DMS53 treated with DMSO at 0.1 percent for 48 hours (cell line): ENCODE results near the gene KLF13.

ENCODE experiments used
- DNase-seq: peaks from one replicate; lab custom pipeline; 2025; ENCODE audit not compliant: unreplicated experiment; lab: John Stamatoyannopoulos, UW

KLF13 gene

DNA sequence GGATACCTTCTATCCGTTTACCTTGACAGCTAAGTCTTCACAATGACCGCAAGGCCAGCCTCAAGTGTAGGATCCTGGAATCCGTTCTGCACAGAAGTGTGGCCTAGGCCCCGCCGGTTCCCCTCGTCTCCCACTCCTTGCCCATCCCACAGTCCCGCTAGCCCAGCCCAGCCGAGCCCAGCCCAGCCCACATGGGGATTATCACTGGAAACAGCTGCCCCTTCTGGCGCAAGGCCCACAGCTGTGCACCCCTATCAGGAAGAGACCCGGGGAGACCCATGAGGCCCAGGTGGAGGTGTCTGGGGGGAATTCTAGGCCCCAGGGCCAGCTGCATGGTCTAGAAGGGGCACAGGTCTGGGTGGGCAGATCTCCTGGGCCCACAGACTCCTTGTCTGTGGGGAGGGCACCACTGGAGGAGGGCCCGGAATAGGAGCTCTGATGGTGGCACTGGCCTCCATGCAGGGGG, 27.9 kb upstream of the KLF13 start:
- DNase-seq = no peak

DNA sequence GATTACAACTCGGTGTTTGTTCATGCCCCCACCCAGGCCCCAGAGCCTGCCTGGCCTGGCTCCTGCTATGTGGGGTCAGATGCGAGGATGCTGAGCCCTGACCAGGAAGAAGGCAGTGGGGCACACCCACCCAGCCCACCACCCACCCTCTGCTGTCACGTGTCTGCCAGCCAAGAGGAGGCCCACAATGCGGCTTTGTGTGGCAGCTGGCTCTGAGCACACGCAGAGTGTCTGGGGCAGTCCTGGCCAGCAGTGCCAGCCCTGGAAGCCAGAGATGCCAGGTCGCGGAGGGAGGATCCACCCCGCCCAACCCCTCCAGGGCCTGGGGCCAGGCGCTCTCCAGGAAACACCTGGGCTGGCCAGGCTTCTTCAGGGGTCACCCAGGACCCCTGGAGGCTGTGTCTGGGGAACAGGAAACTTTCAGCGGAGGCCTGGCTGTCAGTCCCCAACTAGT, 26.4 kb upstream of the KLF13 start:
- DNase-seq = no peak

DNA sequence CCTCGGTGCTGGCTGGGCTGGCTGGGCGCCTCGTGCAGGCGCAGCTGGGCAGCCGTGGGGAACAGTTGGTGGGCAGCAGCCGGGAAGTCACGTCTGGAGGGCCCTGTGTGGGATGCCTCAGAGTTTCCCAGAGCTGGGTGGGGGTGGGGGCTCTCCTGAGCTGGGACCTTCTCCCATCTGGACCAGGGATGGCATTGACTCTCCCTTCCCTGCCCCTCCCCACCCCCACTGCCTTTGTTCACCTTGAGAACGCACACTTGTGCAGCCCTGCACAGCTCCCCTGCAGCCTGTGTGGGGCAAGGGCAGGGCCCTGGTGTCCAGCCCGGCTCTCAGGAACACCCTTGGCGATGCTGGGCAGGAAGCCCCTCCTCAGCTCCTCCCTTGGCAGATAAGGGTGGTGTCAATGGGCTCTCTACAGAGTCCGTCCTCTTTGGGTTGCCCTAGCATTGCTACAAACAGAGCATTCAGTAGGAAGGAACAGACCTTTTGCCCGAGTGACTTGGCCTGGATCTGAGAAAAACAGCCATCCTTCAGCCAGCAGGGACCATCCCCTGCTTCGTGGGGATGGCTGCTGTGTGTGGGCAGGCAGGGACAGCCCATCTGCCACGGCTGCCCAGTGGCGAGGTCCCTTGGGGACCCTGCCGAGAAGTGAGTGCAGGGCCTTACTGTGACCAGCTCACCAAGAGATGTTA, 25.5 kb upstream of the KLF13 start:
- DNase-seq = no peak

DNA sequence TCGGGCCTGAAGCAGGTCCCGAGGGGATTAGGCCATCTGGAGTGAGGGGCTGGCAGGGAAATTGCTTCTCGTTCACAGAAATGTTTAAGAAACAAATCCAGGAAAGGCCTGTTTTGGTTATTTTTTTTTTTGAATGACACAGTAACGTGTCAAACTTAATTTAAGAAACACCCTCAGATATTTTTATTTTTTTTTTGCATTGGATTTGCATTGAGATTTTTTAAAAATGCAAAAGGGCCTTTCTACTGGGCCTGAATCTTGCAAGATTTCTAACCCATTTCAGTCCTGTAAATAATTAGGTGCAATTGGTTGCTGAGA, 25.0 kb upstream of the KLF13 start:
- DNase-seq = no peak

DNA sequence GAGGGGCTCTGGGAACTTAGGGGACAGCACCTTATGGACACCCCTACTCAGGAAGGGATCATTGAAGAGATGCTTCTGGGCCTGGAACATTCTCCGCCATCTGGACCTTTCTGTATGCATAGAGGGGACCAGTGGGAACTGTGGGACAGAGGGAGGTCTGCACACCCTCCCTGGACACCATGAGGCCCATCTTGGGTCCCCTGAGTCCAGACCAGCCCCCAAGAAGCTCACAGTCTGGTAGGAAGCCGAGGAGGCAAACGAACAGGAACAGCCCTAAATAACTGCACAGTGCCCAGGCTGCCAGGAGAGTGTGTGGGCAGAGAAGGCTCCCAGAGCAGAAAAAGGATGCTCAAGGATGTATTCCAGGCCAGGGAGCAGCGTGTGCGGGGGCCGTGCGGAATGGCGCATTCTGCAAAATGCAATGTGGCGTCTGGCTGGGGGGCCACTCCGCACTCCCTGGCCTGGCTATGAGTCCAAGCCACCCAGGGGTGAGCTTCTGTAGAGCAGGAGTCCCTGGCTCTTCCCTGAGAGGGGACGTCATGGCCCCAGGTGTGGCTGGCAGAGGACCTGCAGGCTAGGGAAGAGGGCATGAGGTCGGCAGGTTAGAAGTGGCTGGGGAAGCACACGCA, 24.5 kb upstream of the KLF13 start:
- DNase-seq = no peak

DNA sequence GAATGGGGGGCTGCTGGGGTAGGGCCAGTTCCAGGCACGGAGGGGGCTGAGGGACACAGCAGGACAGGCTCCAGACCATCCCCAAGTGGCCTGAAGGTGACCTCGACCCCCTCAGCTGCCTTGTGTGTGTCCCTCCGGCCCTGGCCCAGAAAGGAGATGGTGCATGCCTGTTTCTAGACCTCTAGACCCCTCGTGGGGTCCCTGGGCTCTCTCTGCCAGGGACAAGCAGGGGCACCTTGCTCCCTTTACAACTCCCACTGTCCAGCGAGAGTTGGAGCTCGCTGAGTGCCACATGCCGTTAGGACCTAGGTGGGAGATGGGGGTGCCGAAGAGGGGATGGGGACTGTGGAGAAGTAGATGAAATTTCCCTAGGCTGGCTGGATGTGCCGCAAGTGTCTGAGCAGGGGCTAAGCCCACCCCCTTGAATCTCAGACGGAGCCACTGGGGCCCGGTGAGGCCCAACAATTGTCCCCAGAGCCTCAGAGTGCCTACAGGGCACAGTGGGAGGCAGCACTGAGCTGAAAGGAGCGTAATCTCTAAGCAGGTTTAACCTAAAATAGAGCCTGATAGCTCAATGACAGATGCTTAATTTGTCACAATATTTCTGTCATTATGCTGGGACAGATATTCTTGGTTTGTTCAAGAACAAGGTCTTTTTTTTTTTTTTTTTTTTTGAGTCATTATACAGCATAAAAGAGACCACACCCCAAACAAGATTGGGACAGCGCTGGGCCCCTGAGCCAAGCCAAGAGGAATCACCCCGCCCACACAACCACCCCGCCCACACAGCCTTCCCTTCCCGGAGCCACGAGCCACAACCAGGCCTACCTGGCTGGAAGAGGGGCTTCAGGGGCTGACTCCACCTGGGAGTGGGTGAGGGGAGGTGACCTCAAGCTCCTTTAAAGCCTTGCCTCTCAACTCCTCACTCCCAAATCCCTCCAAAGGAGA, 23.6 kb upstream of the KLF13 start:
- DNase-seq = no peak

DNA sequence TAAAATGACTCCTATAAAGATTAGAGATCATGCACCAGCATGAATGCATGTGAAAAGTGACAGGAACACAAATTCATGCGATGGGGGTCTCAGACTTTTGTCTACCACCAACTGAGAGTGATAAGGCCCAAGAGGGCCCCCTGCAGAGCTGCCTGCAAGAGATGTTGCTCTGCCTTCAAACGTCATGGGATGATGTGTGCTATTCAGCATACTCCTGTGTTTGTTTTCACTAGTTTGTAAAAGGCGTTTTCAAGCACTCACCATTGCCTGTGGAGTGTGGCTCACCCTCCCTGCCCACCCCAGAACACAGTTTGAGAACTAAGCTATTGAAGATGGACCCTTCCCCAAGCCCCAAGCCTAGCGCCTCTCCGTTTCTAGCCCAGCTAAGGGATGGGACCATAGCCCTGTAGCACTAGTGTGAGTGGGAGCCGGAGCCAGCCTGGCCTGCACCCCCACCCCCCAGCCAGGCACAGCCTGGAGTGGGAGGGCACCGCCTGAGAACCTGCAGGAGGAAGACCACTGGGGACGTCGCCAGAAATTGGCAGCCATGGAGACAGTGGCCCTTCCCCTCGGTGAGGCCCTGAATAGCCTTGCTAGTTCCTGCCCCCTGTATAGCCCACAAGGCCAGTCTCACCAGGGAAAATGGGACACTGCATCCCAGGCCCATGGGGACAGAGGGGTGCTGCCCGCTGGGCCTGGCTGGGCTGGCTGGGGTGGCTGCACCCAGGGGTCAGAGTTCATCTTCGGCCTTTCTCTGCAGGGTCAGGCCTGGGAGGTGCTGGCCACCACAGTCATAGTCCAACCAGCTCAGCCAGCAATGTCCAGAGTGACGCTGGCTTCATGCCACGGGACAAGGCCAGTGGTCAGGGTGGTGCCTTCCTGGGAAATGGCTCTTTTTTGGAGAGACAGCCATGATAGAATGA, 22.6 kb upstream of the KLF13 start:
- no peak for DNase-seq

DNA sequence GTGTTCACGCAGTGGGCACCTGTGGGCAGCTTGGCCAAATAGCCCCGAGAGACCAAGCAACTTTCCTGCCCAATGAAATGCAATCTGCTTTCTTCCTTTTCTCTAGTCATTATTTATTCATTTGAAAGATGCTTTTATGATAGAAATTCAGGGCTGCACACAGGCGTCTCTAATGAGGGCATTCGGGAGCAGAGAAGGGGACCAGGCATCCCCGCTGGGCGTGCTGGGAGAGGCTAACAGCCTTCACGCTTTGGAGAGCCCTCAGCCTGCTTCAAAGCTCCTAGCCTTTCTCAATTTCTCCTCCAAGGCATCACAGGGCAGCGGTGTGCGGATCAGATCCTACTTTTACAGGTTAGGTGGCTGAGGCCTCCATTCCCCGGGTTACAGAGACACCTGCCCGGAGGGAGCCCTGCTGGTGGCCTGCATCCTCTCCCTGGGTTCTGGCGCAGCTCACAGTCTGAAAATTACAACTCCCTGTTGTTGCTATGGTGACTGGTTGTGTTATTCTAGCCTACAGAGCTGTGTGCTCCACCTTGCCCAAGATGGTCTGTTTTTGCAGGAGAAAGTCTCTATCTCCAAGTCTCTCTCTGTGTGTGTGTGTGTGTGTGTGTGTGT, 21.8 kb upstream of the KLF13 start:
- DNase-seq = no peak

DNA sequence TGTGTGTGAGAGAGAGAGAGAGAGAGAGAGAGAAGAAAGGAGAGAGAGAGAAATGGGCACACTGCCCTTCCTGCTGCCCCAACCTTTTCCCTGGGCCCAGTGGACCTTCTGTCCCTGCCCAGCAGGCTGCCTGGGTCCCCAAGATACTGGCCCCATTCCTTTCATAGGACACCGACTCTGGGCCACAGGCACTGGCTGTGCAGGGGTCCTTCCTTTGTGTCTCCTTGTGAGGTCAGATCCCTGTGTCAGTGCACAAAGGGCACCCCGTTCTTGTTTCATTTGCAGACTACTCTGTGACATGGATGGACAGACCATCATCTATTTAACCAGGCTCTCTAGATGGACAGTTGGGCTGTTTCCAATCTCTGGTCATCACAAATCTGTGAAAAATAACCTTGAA, 21.3 kb upstream of the KLF13 start:
- no peak for DNase-seq

DNA sequence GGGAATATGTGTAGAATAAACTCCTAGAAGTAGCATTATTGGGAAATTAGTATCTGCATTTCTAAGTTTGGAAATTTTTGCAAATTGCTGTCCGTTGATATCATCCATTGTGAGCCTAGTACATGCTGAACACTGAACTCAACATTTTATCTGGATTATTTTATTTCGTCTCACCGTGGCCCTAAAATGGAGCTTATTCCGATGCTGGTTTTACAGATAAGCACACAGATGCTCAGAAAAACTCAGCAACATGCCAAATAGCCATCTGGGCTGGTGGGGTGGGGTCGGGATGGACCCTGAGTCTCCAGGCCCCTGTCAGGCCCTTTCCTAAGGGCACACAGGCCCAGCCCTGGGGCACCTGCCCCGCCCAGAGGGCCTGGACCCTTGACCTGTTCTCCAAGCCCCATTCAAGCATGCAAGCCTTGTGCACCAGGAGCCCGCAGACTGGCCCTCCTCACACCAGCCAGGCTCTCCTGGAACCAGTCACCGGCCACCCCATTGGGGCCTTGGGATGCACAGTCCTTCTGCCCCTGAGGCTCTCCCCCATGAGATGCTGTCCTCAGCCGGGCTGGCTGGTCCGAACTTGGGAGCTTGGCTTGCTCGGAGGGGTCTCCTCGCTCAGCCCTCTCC, 20.7 kb upstream of the KLF13 start:
- DNase-seq = no peak

DNA sequence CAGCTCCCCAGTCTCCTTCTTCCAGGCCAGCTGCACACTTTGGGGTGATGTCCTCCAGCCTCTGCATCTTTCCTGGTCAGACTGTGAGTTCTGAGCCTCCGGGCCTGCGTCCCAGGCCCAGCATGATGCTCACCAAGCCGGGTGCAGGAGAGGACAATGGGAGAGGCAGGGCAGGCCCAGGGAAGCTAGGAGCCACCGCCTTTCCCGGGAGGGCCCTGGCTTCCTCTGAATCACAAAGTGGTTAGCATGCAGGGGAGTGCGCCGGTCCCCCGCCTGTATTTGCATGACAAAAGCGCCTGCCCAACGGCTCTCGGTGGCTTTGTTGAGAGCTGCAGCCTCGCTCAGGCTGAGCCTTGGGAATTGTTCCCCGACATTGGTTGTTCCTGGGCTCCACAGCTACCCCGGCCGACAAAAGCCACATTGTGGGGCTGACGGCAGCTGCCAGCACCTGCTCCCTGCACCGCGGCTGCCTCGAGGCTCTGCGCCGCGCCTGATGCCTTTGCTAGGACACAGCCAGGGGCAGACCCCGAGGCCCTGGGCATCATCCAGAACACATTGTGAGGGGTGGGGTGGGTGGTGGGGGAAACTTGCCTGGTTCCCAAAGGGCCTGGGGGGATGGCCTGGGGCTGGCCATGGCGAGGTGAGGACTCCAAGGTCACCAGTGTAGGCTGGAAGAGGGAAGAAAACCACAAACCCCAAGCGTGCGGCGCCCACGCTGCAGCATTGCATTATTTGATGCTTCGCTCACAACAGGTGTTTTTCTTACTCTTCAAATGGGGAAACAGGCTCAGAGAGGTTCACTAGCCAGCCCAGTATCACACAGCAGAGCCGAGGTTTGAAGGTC, 20.0 kb upstream of the KLF13 start:
- no peak for DNase-seq

DNA sequence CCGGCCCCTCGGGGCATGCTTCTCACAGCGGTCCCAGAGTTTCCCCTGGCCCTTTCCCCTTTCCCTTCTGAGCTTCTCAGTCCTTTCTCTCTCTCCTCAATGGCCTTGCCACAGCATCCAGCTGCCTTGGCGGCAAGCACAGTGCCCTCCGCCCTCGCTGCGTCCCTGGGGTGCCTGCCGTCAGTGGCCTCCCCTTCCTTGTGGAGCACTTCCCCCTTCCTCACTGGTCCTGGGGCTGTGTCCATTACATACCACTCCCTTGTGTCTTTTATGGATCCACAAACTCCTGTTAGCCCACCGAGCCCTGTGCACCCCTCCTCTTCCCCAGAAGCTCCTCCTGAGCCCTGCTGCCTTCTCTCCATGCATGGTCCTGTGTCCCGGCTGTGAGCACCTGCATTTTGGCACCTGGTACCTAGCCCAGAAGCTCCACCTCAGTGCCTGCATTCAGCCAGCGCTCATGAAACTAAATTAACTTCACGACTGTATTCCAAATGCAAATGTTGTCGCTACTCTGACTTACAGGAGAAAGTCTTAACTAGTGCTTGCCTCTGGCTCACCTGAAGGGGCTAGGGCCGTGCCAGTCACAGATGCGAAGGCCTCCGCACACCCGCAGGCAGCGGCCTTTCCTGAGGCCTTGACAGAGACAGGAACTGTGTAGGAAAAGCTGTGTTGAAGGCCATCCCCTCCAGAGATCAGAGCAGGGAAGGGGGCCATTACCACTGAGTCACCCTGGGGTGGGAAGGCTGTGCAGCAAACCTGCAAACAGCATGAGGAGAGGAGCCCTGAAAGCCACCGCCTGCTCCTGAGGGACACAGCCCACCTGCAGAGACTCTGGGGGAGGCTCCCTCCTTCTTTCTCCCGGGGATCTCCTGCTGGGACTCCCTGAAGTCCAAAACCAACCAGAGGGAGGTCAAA, 19.1 kb upstream of the KLF13 start:
- DNase-seq = no peak

DNA sequence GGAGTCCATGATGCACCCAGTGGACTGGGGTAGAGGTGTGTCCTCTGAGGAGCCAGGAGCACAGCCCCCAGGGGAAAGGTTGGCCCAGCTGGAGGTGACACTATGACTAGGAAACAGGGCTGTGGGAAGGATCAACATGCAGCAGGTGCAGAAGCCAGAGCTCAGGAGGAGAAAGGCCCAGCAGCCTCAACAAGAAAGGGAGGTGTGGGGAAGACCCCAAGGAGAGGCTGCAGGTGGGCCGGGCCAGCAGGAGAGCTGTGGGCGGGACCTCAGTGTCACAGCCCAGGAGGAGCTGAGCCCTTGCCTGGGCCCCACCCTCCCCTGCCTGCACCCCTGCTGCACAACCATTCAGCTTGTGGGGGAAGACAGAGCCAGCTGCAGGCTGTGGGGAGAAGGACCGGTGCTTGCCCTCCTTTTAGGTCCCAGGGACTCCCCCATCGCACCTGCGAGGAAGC, 18.4 kb upstream of the KLF13 start:
- DNase-seq = no peak

DNA sequence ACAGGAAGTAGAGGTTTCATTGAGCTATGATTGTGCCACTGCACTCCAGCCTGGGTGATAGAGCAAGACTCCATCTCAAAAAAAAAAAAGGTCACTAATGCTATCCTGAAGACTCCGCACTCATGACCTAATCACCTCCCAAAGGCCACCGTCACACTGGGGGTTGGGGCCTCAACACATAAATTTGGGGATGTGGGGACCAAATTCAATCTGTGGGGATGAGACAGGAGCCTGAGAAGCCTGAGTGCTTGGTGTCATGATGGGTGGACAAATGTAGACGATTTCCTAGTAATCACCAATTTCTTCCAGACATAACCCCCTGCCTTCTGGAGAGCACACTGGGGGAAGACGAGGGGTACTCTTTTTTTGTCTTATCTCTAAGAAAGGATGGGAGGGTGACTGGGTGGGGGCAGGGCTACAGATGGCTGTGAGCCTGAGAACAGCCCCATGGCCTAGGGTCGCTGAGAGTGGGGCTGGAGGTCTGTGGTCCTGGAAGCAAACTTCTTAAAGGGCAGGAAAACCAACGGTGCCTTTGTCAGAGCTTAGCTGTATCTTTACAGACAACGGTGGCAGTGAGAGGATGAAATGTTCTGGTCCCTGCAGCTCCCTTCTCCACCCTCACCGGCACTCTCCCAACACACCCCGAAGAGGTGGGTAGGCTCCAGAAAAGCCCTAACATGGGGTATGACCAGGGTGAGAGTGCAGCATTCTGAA, 16.6 kb upstream of the KLF13 start:
- DNase-seq = no peak

DNA sequence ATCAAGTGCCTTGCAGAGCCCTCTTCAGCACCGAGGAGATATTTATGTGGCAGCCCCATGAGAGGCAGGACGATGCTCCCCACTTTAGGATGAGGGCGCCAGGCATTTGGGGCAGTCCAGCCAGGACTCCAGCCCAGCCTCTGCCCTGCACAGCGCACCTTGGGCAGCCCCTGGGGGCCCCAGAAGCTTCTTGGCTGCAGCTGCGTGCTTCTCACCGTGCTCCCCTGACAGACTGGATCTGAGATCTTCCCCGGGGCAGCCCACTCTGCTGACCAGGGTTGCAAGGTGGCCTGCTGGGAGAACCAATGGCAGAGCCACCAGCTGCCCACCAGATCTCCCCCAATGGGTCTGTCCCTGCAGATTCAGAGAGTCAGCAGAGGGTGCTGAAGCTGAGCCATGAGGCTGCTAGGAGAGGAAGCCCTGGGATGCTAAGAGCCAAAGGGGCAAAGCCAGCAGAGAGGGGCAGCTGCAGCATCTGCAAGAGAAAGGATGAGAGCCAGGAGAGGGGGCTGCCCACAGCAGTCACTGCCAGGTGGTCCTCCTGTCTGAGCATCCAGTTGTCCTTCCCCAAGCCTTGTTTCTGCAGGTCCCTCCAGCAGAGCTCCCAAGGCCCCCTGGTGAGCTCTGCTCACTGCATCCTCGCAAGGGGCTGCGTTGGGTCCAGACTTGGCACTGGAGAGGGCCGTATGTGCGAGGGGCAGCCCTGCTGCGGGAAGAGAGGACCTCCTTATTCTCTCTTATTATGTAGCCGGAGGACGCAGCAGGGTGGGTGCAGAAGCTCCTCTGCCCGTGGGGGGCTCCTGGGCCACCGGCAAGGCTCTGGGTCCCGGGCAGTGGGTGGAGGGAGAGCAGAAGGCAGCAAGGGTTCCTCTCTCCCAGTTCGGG, 14.7 kb upstream of the KLF13 start:
- no peak for DNase-seq

DNA sequence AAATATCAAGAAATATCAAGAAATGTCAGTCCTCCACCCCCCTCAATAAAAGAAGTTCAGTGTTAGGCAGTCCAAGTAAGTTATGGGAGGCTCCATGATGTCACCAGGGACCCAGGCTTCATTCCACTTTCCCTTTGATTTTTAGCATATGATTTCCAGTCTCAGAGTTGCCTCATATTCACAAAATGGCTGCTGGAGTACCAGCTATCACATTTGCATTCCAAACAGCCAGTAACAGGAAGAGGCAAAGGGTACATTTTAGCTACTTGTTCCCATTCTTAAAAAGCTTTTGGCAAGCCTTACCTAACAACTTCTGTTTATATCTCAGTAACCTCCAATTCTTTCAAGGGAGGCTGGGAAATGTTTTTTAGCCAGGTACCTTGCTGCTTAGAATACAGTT, 13.4 kb upstream of the KLF13 start:
- DNase-seq = no peak
